Measurements from ENCODE around the gene SHB. TPM values are rescaled to one million over a fixed set of nuclear protein-coding genes. Genes with fewer than 3 reads are reported as not detected.

Gene SHB
- total and polyA plus RNA-seq, 2 of the 8 experiments (the other 6 are each of a cell fraction or from before 2014, with no cell fraction given): 4.1 to 12.6 TPM

DNA sequence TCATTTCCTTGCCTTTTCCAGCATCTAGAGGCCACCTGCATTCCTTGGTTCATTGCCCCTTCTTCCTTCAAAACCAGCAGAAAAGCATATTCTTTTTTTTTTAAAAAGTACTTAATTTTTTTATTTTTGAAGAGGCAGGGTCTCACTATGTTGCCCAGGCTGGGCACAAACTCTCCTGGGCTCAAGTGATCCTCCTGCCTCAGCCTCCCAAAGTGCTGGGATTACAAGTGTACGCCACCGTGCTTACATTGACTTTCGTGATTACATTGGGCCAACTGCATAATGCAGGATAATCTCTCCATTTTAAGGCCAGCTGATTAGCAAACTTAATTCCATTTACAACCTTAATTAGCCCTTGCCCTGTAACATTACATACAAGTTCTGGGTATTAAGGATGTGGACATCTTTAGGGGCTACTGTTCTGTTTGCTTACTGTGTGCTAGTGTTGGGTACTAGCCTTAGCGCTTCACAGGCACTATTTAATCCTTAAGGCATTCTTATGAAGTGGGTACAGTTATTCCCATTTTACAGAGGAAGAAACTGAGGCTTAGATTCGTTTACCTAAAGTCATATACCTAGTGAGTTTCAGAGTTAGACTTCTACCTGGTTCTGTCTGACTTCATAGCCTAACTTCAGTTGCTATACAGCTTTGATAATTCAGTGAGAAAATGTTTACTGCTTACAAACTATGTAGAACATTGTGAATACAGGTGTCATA lies 198.8 kb downstream of the SHB start:
- Histone ChIP-seq H3K9me3 (ENCODE audit: insufficient read depth in 2 of 2, low read depth in 1 of 2, low read length in 1 of 2) (no peaks in the 10 kb centered on the region), H4K20me1 (replicated peaks in 1 of 2; ENCODE audit: control insufficient read depth in 1 of 2, insufficient read depth in 2 of 2, low read length in 2 of 2) (peaks cover 0 to 1% of the 10 kb centered on the region in 2 experiments), H3K27me3 (replicated peaks in 1 of 4; ENCODE audit: control insufficient read depth in 3 of 4, extremely low read depth in 1 of 4, insufficient read depth in 3 of 4, low read length in 3 of 4) (no peaks in the 10 kb centered on the region), H2BK12ac (ENCODE audit: low read depth, low read length) (no peak overlapping the region), H2BK20ac (ENCODE audit: low read length) (no peak overlapping the region), H2AK5ac (ENCODE audit: low read depth, low read length) (no peak overlapping the region), H3K4me3 (ENCODE audit: extremely low read depth in 1 of 4, insufficient read depth in 2 of 4, low read depth in 3 of 4, low read length in 4 of 4) (no peak overlapping the region), H3K56ac (replicated peaks; ENCODE audit: insufficient read length, low read depth, low read length) (no peak overlapping the region), H4K5ac (ENCODE audit: insufficient read length, low read depth, low read length) (no peak overlapping the region), H2AFZ (ENCODE audit: low read length) (no peak overlapping the region), H3K36me3 (ENCODE audit: control insufficient read depth in 2 of 4, insufficient read depth in 4 of 4, low read length in 3 of 4) (no peaks in the 10 kb centered on the region), H3K9ac (replicated peaks in 1 of 4; ENCODE audit: extremely low read depth in 1 of 4, low read depth in 3 of 4, low read length in 3 of 4) (no peak overlapping the region), H3K18ac (ENCODE audit: extremely low read depth, low read length) (no peak overlapping the region), H2BK15ac (ENCODE audit: low read length) (no peak overlapping the region), H3K79me2 (ENCODE audit: control insufficient read depth in 1 of 2, insufficient read depth in 2 of 2, low read length in 2 of 2) (no peaks in the 10 kb centered on the region), H4K8ac (ENCODE audit: extremely low read depth, insufficient read depth, low read length) (no peak overlapping the region), H3K23ac (ENCODE audit: insufficient read length) (no peak overlapping the region), H4K91ac (replicated peaks; ENCODE audit: insufficient read length, low read length) (no peak overlapping the region), H3K27ac (ENCODE audit: low read depth, low read length) (no peak overlapping the region), H3K23me2 (ENCODE audit: low read depth, low read length) (no peaks in the 10 kb centered on the region), H3K4me1 (replicated peaks in 1 of 4; ENCODE audit: control insufficient read depth in 3 of 4, insufficient read depth in 4 of 4, low read length in 3 of 4) (no peaks in the 10 kb centered on the region), H3K4ac (replicated peaks; ENCODE audit: insufficient read length, low read depth, low read length) (no peak overlapping the region), H3K4me2 (ENCODE audit: insufficient read depth in 1 of 2, low read depth in 2 of 2, low read length in 2 of 2) (no peak overlapping the region), H3K14ac (ENCODE audit: insufficient read length) (no peak overlapping the region), H2BK5ac (ENCODE audit: low read depth, low read length) (no peak overlapping the region), H2BK120ac (replicated peaks; ENCODE audit: low read depth, low read length) (no peak overlapping the region), H3K79me1 (ENCODE audit: low read depth, low read length) (no peaks in the 10 kb centered on the region)
- FAIRE-seq (no peak), DNase-seq (ENCODE audit: low read depth in 1 of 2, low spot score in 2 of 2) (no peak)
- 0 out of 2 replicates have a peak, but pooled peaks have one; percentile 14 for TF ChIP-seq KDM1A (IDR thresholded peaks at IDR 0.05; ENCODE audit: borderline replicate concordance, low read length)
- TF ChIP-seq NRF1 (IDR thresholded peaks at IDR 0.05; ENCODE audit: low read depth, low read length): no peak
- no peak for TF ChIP-seq HDAC2 (IDR thresholded peaks at IDR 0.05; ENCODE audit: borderline replicate concordance in 1 of 2, low read depth in 2 of 2, low read length in 2 of 2)
- no peak for TF ChIP-seq CREB1 (IDR thresholded peaks at IDR 0.05)
- 89% methylated on average over 5 of the region's 5 CpGs; no CpG with 5 or more reads in 1 of the 2 experiments for WGBS, 2 experiments (ENCODE audit: extremely low coverage in 1 of 2, insufficient coverage in 1 of 2, insufficient read length in 1 of 2, insufficient replicate concordance in 2 of 2, low coverage in 1 of 2, low lambda C conversion rate in 2 of 2, missing lambda C conversion rate in 1 of 2)
- POLR2A ChIA-PET (ENCODE audit: partially characterized antibody): no interaction called here
- CTCF ChIA-PET (ENCODE audit: partially characterized antibody): interaction anchor here (0.8 to 1.3 kb wide), 3 partner anchors 9 to 18 kb away, joined by 3 to 4 read pairs (median 4); no protein-coding TSS in a partner anchor
